Fibroblast of skin of left biceps (primary cell): ENCODE data around the gene ABCB1.
"Not testable (repeated sequence)": the region's sequence is repeated elsewhere in the genome, so short reads cannot be mapped to it uniquely, and the experiment has no call there.

Experiments used
- DNase-seq, 2 experiments: peaks; one replicate each; pipeline ENCODE4 v3.0.0-alpha.2; 2013; ENCODE audit warnings: low read depth in 2 of 2

The ABCB1 gene

DNA sequence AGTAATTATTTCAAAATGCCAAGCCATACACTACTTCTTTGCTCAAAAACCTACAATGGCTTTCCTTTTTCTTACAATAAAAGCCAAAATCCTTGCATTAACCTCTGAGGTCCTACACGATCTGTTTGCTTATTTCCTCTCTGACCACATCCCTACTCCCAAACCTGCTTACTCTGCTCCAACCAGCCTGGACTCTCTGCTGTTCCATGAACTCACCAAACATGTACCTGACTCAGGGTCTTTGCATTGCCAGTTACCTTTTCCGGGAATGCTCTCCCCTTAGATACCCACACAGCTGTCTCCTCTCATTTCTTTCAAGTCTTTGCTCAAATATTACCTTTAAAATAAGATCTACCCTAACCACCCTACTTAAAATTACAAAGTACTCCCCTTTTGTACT lies 127.5 kb downstream of the ABCB1 start:
- DNase-seq: no peak

DNA sequence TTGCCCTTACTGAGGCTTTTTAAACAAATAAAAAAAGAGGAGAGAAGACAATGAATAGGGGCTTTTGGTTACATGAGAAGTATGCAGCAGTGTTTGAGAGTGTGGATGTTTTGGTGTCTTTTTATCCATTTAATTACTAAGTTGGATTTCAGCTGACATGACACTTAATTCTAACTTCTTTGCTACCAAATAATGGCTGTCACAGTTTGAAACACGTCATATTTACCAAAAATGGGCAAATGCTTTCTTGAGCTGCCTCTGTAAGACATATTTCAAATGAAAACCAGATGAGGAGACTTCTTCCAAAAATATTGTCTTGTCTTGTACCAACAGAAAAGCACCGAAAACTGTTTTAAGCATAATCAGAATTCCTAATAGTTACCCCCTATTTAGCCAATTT lies 129.2 kb downstream of the ABCB1 start:
- no peak for DNase-seq

DNA sequence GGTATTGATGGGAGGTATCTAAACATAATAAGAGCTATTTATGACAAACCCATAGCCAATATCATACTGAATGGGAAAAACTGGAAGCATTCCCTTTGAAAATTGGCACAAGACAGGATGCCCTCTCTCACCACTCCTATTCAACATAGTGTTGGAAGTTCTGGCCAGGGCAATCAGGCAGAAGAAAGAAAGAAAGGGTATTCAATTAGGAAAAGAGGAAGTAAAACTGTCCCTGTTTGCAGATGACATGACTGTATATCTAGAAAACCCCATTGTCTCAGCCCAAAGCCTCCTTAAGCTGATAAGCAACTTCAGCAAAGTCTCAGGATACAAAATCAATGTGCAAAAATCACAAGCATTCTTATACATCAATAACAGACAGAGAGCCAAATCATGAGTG lies 131.5 kb downstream of the ABCB1 start:
- not testable (repeated sequence) for DNase-seq

DNA sequence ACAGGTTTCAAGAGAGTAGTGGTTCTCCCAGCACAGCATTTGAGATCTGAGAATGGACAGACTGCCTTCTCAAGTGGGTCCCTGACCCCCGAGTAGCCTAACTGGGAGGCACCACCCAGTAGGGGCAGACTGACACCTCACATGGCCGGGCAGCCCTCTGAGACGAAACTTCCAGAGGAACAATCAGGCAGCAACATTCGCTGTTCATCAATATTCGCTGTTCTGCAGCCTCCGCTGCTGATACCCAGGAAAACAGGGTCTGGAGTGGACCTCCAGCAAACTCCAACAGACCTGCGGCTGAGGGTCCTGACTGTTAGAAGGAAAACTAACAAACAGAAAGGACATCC lies 135.2 kb downstream of the ABCB1 start:
- not testable (repeated sequence) for DNase-seq

GRCh38 chr7:87464830-87465533 lies 135.7 kb downstream of the ABCB1 start:
- DNase-seq: not testable (repeated sequence)

GRCh38 chr7:87463982-87464381 lies 136.7 kb downstream of the ABCB1 start:
- DNase-seq: no peak

DNA sequence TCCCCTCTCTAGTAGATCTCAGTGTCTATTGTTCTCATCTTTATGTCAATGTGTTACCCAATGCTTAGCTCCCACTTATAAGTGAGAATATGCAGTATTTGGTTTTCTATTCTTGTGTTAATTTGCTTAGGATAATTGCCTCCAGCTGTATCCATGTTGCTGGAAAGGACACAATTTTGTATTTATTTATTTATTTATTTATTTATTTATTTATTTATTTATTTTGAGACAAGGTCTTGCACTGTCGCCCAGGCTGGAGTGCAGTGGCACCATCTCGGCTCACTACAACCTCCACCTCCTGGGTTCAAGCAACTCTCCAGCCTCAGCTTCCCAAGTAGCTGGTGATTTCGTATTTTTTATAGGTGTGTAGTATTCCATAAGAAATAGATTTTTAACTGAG lies 140.2 kb downstream of the ABCB1 start:
- not testable (repeated sequence) for DNase-seq

GRCh38 chr7:87459941-87460340 lies 140.7 kb downstream of the ABCB1 start:
- no peak for DNase-seq

DNA sequence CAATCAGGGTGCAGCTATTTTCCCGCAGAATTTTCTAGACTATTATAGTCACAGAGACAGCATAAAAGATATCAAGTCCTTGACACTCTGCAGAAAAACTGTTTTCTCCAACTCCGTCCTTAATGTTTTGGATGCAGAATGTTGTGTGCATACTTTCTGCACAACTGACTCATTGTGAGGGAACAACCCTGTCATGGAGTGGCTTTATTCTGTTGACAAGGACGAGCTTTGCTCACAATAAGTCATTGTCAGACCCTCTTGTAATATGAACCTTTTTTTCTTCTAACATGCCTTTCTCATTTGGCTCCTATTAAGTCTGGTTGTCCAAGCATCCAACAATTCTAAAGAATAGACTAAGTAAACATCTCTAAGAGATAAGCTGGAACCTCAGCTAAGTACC lies 142.5 kb downstream of the ABCB1 start:
- no peak for DNase-seq

- no peak for DNase-seq
Measured at GRCh38 chr7:87456247-87456646, 144.4 kb downstream of the ABCB1 start.
